ENCODE results near the gene NF1. TPM values are rescaled to one million over a fixed set of nuclear protein-coding genes. Genes with fewer than 3 reads are reported as not detected.

The NF1 gene
- total and polyA plus RNA-seq, 11 donors, result 6.8 to 82.0 (median 51.4) TPM

- TF ChIP-seq CTCF (IDR thresholded peaks at IDR 0.05) (no peak), POLR2A (IDR thresholded peaks at IDR 0.05) (no peak)
- Histone ChIP-seq H3K9me3 (no peaks in the 10 kb centered on the region), H3K27me3 (no peaks in the 10 kb centered on the region), H3K4me3 (no peak overlapping the region), H3K36me3 (peaks cover 0 to 19% (median 6%) of the 10 kb centered on the region in 9 donors), H3K27ac (no peak overlapping the region), H3K4me1 (no peaks in the 10 kb centered on the region)
- DNase-seq, result no peak
- 93 to 96% (median 93%) methylated on average over 1 of the region's 1 CpG for WGBS, 4 donors
- intact Hi-C loops (cut with DNase I), result no loop called here
- ATAC-seq, result no peak
Measured at GRCh38 chr17:31295489-31295871, 200.7 kb downstream of the NF1 start.

- no peak for TF ChIP-seq POLR2A (IDR thresholded peaks at IDR 0.05)
- no peak for TF ChIP-seq CTCF (IDR thresholded peaks at IDR 0.05)
- peaks cover 0 to 18% (median 6%) of the 10 kb centered on the region in 9 donors for H3K36me3 ChIP-seq
- no peaks in the 10 kb centered on the region for H3K9me3 ChIP-seq
- intact Hi-C loops (cut with DNase I), result no loop called here
- ATAC-seq (no peak), DNase-seq (no peak)
- 88 to 92% (median 90%) methylated on average over 2 of the region's 2 CpGs for WGBS, 4 donors
- no peaks in the 10 kb centered on the region for H3K27me3 ChIP-seq
- no peak overlapping the region for H3K27ac ChIP-seq
- H3K4me1 ChIP-seq, result no peaks in the 10 kb centered on the region
- H3K4me3 ChIP-seq, result no peak overlapping the region
Measured at GRCh38 chr17:31296142-31296541, 201.4 kb downstream of the NF1 start.

GRCh38 chr17:31297090-31297489 is 202.3 kb downstream of the NF1 start, which contains the start of gene OMG:
OMG (minus strand) TSS chr17:31297239; CDS start chr17:31296331, 908 bp downstream.
- Histone ChIP-seq H3K36me3 (peaks cover 0 to 10% (median 4%) of the 10 kb centered on the region in 9 donors), H3K9me3 (no peaks in the 10 kb centered on the region), H3K27me3 (no peaks in the 10 kb centered on the region), H3K4me3 (no peak within 1 kb of the TSS), H3K4me1 (no peaks in the 10 kb centered on the region), H3K27ac (no peak within 1 kb of the TSS)
- ATAC-seq (no peak), DNase-seq (no peak)
- WGBS, 4 donors, result 85 to 89% (median 87%) methylated on average over 7 of the region's 7 CpGs
- intact Hi-C loops (cut with DNase I), result no loop called here
- TF ChIP-seq POLR2A (IDR thresholded peaks at IDR 0.05) (no peak), CTCF (IDR thresholded peaks at IDR 0.05) (no peak)

- Histone ChIP-seq H3K4me3 (no peak overlapping the region), H3K4me1 (no peaks in the 10 kb centered on the region), H3K36me3 (peaks cover 0 to 9% (median 5%) of the 10 kb centered on the region in 9 donors), H3K27ac (no peak overlapping the region), H3K27me3 (no peaks in the 10 kb centered on the region), H3K9me3 (no peaks in the 10 kb centered on the region)
- TF ChIP-seq POLR2A (IDR thresholded peaks at IDR 0.05) (no peak), CTCF (IDR thresholded peaks at IDR 0.05) (no peak)
- intact Hi-C loops (cut with DNase I), result no loop called here
- ATAC-seq (no peak), DNase-seq (no peak)
Measured at GRCh38 chr17:31299624-31300023, 204.8 kb downstream of the NF1 start.

Measured in heart left ventricle (tissue), 16 donors.